GM21360 (cell line): ENCODE results near the gene SAC3D1.

ENCODE experiments used
- ATAC-seq: cut with Tn5 transposase; IDR thresholded peaks from one replicate; pipeline ENCODE4 v1.9.1; 2021; ENCODE audit warnings: mild to moderate bottlenecking, moderate library complexity; ENCODE audit not compliant: unreplicated experiment

Gene SAC3D1

DNA sequence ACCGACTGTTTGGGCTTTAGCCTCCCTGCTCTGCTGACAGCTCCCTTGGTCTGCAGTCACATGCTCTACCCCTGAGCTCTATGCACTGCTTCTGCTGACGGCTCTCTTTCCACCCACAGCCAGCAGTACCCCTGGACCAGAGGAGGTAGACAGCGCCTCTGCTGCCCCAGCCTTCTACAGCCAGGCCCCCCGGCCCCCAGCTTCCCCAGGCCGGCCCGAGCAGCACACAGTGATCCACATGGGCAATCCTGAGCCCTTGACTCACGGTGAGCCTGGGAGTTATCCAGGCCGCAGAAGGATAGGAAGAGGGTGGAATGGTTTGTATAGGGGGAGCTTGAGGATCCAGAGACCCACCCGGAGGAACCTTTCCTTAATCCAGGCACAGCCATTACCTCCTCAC is 45.8 kb downstream of the SAC3D1 start:
- ATAC-seq, result no peak

DNA sequence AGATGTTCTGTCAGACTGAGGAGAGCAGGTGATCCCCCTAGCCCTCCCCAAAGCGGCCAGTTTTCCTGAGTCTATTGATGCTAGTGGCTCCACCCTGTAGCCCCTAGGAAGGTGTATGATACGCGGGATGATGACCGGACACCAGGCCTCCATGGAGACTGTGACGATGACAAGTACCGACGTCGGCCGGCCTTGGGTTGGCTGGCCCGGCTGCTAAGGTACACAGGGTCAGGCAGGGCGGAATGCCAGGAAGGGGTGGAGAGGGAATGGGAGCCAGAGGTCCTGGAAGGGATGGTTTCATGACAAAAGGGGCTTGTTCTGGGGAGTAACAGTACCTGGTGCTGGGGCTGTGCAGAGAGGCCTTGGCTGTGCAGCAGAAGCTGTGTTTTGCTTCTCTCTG is 46.2 kb downstream of the SAC3D1 start:
- ATAC-seq, result no peak

DNA sequence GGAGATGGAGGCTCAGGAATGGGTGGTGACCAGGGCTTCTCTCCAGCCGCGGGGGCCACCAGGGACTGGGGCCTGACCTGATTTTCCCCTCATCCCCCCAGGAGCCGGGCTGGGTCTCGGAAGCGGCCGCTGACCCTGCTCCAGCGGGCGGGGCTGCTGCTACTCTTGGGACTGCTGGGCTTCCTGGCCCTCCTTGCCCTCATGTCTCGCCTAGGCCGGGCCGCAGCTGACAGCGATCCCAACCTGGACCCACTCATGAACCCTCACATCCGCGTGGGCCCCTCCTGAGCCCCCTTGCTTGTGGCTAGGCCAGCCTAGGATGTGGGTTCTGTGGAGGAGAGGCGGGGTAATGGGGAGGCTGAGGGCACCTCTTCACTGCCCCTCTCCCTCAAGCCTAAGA is 46.8 kb downstream of the SAC3D1 start:
- no peak for ATAC-seq

DNA sequence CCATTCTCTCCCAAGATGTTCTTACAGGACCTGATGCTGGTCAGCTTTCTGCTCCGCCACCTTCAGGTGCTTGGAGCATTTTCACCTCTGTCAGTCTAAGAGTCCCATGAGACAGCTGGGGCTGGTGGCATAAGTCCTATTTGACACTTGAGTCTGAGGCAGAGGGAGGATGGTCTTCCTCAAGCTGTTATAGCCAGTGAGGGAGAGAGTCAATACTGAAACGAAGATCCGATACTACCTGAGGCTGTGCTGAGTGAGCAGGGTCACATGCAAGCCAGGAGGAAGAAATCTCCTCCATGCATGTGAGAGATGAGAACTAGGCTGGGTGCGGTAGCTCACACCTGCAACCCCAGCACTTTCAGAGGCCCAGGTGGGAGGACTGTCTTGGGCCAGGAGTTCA is 48.6 kb downstream of the SAC3D1 start:
- ATAC-seq, result no peak

DNA sequence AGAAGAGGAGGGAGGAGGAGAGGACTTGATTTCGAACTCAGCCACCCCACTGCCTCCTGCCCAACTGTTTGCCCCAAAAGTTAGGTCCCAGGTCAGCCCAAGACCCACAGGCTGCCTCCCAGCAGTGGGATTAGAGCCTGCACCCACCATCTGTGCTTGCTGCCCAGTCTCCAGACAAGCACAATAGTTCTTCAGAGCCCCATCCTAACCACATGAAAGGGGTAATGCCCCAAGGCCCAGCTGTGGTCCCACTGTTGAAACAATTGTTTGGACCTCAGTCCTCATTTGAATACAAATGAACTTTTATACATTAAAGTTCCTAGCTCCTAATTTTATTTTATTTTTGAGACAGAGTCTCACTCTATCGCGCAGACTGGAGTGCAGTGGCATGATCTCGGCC is 49.6 kb downstream of the SAC3D1 start:
- no peak for ATAC-seq
